HG02981 (cell line): ENCODE results near the gene IER5L.

Source experiments
- ATAC-seq: cut with Tn5 transposase; IDR thresholded peaks from one replicate; pipeline ENCODE4 v1.9.1; 2021; ENCODE audit warnings: mild to moderate bottlenecking, moderate library complexity; ENCODE audit not compliant: unreplicated experiment

IER5L gene

DNA sequence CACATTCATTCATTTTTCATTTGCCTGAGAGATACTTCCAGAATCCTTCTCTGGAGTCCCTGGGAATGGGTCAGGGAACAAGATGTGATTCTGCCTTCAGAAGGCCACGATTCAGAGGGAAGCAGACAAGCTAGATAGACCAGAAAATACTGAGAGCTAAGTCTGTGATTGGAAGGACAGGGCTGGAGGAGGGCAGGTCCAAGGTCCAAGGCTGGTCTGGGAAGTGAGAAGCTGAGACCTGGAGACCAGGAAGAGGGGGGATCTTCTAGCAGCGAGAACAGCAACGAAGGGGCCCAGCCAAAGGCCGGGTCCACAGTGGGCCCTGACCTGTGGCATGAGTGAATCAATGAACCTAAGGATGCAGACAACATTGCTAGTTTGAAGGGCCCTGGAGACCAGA is 4.1 kb upstream of the IER5L start:
- no peak for ATAC-seq

DNA sequence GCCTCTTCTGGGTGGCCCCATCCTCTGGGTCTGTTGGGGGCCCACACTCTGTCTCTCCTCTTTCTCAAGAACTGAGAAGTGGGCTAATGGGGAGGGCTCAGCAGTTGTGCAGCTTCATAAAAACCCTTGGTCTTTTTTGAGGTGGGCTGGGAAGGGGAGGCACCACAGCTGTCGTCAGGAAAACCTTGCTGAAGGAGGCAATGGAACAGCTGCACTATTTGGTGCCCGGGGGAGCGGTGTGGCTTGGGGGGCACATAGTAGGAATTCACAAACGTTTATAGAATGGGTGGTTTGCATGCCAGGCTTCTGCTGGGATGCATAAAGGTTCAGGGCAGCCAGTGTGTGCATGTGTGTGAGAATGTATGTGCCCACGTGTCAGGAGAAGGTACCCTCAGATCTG is 3.2 kb upstream of the IER5L start:
- no peak for ATAC-seq

DNA sequence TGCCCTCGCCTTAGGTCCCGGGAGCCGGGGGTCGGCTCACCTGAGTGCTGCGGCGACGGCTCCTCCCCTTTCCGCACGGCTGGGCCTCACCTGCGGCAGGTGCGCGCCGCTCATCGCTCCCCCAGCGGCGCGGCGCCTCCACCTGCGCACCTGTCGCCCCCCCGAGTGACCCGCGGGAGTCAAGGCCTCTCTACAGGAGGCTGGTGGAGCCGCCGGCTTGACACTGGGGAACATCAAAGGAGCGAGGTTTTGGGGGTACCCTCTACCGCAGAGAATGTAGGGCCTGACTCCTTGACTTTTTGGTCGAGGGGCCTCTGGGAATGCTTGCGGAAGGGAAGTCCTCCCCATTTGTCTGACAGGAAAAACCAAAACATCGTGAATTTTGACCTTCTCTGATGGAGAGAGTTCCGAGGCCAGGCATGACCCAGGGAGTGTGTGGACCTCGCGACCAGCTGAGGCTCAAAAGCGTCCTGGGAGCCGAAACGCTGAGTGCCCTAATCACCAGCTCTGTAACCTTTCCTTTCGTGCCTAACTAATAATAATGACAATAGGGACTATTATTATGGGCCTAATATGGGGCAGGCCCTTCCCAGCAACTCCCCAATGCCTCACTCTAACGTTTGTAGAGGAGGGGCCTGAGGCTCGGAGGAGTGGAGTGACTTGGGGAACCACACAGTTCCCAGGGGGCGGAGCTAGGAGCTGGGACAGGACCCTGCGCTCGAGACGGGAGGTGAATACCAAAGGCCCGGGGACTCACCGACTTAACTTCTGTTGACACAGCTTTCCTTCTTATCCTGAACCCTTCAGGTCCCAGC is 714 bp upstream of the IER5L start:
- no peak for ATAC-seq

DNA sequence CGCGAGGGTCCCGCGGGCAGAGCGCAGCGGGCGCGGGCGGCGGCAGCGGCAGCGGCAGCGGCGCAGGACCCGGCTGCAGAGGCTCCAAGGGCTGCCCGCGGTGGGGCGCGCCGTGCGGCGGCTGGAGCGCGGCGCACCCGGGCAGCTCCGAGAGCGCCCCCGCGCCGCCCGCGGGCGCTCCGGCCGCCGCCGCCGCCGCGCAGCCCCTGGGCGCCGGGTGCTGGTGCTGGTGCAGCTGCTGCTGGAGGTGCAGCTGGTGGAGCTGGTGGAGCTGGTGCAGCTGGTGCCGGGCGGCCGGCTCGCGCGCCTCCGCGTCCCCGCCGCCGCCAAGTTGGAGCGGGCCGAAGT is 644 bp downstream of the IER5L start:
- no peak for ATAC-seq

DNA sequence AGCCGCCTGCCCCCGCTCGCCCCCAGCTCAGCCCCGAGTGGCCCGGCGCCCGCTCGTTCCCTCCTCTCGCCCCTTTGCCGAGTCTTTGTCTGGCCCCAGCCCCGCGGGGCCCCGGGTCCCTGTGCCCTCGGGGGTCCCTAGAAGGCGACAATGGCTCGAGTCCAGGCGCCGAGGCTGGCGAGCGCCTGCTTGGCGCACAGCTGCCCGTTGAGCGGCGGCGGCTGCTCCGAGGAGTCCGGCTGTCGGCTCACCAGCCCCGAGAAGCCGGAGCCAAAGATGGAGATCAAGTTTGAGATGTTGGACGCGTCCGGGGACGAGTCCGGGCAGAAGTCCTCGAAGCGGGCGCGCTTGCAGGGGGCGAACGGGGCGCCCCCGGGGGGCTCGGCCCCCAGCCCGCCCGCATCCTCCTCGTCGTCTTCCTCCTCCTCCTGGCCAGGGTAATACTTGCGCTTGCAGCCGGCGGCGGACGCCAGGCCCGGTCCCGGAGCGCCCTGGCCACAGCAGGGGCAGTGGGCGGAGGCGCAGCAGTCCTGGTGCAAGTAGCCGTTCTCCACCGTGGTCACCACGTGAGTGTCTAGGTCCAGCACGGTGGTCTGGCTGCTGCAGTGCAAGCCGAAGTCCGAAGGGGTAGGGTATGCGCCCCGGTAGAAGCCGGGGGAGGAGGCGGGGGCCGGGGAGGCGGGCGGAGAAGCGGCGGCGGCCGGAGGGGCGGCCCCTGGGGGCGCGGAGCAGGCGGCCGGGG is 1.2 kb downstream of the IER5L start:
- no peak for ATAC-seq

DNA sequence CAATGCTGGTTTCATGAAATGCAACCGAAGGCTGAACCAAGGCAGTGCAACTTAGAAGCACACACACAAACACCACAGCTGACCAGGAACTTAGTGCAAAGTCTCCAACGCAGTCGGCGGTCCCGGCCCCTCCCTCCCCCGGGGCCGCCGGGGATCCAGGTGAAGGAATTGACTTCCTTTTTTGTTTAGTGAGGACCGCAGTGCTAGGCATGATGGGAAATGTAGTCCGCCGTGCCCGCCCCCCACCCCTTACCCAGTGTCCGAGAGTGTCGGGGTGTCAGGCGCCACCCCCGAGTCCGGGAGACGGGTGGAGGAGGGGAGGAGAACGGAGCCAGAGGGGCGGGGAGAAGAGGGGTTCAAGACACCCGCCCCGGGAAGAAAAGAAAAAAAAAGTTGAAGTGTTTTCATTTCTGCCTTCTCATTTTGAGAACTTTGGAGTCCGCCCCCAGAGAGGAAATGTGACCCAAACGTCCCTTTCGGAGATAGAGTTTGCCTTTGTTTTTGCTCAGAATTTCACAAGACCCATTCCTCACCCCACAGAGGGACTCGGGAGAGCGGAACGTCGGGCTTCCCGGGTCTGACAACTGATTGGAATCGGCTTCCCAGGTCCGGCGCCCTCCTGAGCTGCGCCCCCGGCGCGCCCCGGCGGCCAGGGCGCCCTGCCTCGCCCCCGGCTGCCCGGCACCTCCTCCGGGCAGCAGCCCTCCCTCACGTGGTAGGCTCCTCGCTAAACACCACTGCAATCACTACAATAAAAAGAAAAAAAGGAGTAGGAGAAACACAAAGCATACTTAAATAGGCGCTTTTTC is 2.0 kb downstream of the IER5L start:
- no peak for ATAC-seq

DNA sequence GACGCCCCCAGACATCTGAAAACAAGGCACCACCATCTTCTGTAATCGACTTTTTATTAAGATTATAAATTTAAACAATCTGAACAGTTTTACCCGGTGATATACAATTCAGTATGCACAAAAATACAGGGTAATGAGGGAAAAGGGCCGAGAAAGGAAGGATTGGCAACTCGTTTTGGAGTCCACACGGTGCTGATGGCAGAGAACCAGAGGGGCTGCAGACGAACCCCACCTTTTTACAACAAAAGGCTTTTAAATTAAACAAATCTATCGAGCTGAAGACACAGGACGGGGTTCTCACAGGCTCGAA is 2.6 kb downstream of the IER5L start:
- ATAC-seq = no peak

DNA sequence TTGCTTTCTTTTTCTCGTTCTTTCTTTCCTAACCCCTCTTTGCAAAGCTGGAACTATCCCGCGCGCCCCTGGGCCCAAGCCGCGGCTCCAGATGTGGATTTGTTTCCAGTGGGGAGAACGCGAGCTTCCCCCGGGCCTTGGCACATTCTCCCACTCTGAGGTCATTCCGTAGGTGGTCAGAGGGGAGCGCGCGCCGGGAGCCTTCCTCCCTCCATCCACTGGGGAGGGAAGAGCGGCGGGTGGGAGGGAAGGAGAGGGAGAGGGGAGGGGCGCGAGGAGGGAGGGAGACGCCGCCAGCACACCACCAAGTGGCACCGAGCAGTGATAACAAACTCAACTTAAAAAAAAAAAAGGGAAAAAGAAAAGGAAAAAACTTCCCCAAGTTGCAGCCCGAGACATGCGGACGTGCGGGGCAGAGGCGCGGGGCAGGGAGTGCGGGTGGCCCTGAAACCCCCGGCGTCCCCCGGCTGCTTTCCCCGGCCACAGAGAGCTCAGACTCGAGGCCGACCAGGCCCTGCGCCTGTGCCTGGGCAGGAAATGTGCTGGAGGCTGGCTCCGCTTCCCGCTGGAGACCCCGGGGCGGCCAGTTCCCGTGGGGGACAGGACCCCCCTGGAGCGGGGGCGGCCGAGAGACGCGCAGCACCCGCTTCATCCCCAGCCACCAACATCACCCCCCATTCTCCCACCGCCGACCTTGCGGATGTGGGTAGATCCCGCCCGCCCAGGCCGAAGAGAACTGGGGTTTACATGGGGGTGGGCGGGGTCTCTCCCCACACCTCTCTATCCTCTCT is 3.1 kb downstream of the IER5L start:
- no peak for ATAC-seq

DNA sequence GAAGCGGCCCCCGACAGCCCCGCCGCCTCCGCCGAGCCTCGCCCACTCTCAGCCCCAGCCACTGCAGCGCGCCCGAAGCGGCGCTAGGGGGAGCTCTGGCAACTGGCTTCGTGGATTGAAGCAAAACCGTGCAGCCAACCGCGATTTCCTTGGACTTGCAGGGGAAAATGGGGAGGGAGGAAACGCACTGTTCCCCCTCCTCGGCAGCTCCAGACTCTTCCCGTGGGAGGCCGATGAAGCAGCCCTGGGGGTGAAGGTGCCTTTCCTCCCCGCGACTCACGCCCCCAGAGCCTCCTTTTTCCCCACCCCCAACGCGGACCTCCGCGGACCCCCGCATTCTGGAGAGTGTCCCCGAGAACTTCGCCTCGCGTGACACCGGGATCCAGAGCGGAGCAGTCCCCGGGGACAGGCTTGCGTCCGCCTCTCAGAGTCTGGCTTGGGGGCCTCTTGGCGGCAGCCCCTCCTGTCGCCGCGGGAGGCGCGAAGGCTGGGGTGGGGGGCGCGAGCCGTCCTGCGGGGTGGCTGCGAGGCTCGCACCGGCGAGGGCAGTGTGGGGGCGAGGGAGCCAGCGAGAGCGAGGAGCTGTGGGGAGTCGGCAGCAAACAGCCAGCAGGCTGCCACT is 3.8 kb downstream of the IER5L start:
- ATAC-seq = no peak

DNA sequence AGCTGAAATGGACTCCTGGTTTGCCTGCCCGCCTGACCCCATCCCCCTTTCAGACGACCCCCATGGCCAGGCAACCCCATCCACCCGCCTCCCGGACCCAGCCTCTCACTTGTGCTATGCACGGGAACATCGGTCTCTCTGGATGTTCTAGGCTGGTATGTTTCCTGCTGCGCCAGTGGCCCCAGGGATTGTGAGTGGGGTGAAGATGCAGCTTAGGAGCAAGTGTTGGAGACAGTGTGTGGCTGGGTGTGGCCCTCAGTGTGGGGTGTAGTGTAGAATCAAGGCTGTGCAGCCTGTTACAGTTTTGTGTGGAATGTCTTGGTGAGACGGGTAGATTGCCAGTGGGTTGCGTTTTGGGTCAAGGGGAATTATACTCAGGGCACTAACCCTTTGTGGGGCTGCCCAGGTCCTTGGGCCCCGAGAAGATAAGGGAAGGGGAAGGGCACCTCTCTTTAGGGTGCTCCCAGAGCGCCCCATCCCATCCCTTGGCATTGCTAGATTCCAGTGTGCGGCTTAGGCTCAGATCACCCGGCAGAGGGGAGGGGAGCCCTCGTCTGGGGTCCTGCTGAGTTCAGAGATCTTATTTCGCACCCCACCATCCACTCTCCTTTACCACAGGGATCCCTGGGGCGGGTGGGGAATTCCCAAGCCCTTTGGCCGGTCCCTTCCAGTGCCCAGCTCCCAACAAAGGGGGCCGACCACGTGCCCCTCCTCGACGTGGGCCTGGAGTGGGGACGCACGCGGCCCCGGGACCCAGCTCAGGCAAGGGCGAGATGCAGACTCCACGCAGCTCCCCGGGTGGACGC is 4.6 kb downstream of the IER5L start:
- no peak for ATAC-seq

DNA sequence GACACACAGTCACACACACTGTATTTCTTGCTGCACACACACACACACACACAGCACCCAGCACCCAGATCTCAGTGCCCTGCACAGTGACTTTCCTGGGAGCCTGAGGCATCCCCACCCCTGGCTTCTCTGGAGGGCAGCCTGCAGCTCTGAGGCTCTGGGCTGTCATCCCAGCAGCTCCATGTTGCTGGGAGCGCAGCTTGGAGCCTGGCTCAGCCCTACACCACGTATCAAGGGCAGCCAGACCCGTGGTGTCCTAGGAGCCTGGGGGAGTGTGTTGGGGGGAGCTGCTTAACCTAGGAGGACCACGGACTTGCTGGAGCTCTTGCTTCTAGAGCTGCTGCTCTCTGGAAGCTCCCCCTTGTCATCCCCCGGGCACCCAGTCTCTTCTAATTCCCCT is 5.2 kb downstream of the IER5L start:
- ATAC-seq = no peak

DNA sequence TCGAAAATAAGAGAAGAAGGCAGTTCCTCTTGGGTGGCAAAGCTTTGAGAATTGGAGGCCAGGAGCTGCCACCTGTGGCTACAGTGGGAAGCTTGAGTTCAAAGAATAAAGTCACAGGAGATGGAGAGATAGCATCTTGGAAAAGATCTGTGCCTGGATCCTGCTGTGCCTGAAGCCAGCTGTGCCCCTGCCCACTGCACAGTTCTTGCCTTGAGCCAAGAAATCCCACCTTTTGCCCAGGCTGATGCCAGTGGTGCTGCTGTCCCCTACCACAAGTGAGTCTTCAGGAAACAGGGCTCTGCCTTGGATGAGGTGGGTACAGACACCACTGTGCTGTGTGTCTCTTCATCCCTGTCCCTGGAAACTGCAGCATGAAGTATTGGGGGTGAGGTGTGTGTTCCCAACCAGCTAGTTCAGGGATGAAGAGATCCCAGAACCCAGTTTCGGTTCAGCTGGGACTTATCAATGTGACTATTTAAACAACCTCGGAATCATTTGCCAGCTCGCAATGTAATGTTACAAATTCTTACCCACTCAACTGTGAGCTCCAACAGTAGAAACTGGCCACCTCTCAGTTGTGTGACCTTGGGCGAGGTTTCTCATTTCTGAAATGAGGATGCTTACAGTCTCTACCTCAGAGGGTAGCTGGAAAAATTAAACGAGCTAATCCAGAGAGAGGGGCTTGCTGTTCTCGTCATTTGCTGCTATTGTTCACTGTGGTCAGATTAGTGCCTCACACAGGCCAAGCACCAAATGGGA is 5.9 kb downstream of the IER5L start:
- no peak for ATAC-seq

DNA sequence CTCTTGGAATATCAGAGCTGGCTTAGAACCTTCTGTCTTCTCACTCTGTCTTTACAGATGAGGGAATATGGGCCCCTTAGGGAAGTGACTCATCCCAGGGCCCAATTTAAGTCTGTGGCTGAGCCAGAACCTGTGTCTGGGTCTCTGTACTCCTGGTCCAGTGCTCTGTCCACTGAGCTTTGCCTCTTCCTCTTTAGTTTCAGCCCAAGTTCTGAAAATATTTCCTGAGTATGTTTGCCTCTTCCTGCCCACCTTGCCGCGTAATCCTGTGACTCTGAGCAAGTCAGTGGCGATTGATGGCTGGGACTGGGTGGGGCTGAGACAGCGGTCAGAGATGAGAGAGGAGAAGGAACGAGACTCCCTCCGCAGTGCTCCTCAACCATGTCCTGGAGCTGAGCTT is 7.8 kb downstream of the IER5L start:
- no peak for ATAC-seq

DNA sequence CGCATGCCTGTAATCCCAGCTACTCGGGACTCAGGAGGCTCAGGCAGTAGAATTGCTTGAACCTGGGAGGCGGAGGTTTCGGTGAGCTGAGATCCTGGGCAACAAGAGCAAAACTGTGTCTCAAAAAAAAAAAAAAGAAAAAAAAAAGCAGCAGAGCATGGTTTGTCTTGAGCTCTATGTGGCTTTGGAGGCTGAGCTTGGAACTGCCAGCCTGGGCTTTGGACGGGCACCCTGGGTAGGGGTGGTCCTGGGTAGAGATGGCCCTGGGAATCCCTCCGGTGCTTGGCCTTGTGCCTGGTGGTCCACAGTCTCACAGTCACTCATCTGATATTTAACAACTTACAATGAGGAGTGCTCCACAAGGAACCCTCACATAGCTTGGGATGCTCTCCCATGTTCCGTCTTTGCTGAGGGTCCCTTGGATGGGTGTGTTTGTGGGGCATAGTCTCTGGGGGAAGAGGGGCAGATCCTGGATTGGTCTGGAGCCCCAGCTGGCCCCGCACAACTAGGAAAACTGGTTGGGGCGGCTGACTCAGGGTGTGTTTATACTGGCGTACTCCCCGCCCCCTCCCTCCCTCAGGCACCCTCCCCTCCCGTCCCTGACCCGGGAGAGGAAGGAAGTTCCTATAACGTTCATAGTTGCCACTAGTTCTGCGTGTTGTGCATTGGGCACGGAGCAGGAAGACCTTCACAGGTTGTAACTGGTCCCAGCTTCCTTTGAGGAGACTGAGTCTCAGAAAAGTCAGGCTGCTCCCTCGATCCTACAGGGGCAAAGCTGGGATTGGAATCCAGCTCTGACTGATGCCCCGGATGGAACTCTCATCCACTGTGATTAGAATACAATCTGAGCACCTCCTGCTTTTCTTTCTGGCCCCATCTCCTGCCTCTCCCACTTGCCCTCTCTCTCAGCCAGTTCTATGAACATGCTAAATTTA is 11.2 kb downstream of the IER5L start:
- no peak for ATAC-seq

DNA sequence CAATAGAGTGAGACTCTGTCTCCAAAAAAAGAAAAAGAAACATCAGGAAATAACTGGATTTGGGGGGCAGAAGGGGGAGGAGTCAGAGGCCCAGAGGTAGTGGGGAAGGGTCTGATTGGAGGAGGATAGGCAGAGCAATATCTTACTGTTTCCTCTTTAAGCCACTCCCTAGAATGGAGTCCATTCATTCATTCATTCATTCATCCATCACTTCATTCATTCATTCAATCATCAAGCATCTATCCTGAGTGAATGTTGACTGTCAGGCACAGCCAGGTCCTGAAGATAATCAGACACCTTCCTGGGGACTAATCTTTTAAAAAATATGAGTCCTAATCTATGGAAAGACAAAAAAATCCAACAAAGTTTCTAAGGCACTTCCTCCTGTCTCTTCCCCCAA is 12.9 kb downstream of the IER5L start:
- no peak for ATAC-seq

DNA sequence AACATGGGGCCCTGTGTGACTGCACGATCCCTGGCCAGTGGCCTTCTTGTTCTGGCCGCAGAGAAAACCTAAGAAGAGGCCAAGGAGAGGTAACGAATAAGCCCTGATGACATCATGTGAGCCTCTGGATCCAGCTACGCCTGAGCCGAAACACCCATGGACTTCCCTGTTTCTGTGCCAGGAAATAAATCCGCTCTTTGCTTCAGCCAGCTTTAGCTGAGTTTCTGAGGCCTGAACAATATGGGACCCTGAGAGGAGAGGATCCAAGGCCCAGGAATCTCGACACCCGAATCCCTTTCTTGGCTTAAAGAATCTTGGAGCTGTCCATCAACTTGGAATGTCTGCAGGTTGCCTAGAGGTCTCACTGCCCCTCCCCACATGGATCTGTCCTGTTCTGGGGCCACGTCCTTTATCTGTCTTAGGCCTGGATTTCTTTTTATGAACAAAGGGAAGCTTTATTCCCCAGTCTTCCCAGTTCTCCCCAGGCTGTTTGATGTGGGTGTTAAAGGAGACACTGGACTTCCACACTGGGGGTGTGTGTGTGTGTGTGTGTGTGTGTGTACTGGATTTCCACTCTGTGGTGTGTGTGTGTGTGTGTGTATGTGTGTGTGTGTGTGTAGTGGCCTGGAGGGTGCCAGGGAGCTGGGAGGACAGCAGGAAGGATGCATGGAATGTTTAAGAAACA is 13.7 kb downstream of the IER5L start:
- no peak for ATAC-seq

DNA sequence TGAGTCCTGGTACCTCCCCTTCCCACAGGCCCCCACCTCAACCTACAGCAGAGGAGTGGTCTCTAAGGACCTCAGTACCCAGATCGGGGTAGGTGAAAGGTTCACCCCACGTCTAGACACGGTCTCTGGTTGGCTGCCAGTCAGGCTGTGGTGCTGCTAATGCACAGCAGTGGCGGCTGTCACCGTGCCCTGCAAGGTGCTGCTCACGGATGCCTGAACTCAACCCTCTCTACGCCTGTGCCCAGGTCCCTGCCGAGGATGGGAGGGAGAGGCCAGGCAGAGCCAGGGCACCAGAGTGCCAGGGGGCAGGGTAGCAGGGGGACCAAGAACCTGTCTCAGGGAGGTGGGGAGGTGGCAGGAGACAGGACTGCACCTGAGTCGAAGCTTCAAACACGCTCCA is 14.3 kb downstream of the IER5L start:
- ATAC-seq = no peak
